ENCODE measurements around the gene ITM2C. TPM values are rescaled to one million over a fixed set of nuclear protein-coding genes. Genes with fewer than 3 reads are reported as not detected.

ITM2C gene
- total and polyA plus RNA-seq, 9 of the 15 experiments (the other 6 are each of a cell fraction or from before 2014, with no cell fraction given) = 0.49 to 58.8 (median 21.5) TPM

DNA sequence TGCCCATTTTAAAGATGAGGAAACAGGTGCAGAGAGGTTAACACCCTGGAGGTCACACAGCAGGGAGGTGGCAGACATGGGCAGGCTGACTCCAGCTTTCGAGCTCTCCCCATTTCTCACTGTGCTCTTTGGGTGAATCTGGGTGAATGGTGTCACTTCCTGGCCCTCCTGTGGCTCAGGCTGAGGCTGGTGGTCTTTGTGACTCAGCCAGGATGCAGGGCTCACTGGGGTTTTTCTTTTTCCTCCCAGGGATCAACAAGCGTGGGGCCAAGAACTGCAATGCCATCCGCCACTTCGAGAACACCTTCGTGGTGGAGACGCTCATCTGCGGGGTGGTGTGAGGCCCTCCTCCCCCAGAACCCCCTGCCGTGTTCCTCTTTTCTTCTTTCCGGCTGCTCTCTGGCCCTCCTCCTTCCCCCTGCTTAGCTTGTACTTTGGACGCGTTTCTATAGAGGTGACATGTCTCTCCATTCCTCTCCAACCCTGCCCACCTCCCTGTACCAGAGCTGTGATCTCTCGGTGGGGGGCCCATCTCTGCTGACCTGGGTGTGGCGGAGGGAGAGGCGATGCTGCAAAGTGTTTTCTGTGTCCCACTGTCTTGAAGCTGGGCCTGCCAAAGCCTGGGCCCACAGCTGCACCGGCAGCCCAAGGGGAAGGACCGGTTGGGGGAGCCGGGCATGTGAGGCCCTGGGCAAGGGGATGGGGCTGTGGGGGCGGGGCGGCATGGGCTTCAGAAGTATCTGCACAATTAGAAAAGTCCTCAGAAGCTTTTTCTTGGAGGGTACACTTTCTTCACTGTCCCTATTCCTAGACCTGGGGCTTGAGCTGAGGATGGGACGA is 13.2 kb downstream of the ITM2C start:
- H3K27ac ChIP-seq (ENCODE audit: extremely low read depth, low read depth, low read length) = no peak overlapping the region
- no peaks in the 10 kb centered on the region for H3K36me3 ChIP-seq (ENCODE audit: control insufficient read depth, insufficient read depth, low read length)
- H4K20me1 ChIP-seq (replicated peaks; ENCODE audit: control insufficient read depth, insufficient read depth, low read length) = no peaks in the 10 kb centered on the region
- no peak overlapping the region for H3K4me2 ChIP-seq (ENCODE audit: insufficient read depth, low read length)
- peaks cover 0 to 10% of the 10 kb centered on the region in 2 experiments; a peak in 3 of 5 replicates for H3K4me1 ChIP-seq (replicated peaks in 1 of 2; ENCODE audit: control insufficient read depth in 2 of 2, insufficient read depth in 2 of 2, low read length in 2 of 2)
- no peaks in the 10 kb centered on the region for H3K27me3 ChIP-seq (ENCODE audit: control insufficient read depth in 2 of 2, insufficient read depth in 2 of 2, low read length in 2 of 2)
- H3K79me2 ChIP-seq (ENCODE audit: control insufficient read depth, insufficient read depth, low read length) = no peaks in the 10 kb centered on the region
- ChIA-PET CTCF (ENCODE audit: low intra/inter-chr PET ratio) (no interaction called here), POLR2A (interaction anchor here (0.8 to 1.7 kb wide), 3 partner anchors 8 to 54 kb away, joined by 3 to 4 read pairs (median 4); no protein-coding TSS in a partner anchor)
- intact Hi-C loops (cut with micrococcal nuclease) = no loop called here
- no peak overlapping the region for H2AFZ ChIP-seq (ENCODE audit: low read depth, low read length)
- in situ Hi-C loops (cut with MboI) = no loop called here
- BruUV-seq (replicated peaks) = no TSS peak
- no peak for ATAC-seq
- WGBS (ENCODE audit: insufficient coverage, low coverage, missing lambda C conversion rate) = 36% methylated on average over 9 of the region's 20 CpGs
- H3K4me3 ChIP-seq = no peak overlapping the region
- FAIRE-seq = no peak
- no peaks in the 10 kb centered on the region for H3K9me1 ChIP-seq (ENCODE audit: control insufficient read depth, insufficient read depth, low read length)
- TF ChIP-seq ZNF561 (CRISPR knock-in tag; conservative IDR thresholded peaks at IDR 0.05) (no peak), LARP7 (IDR thresholded peaks at IDR 0.05) (no peak), HCFC1 (IDR thresholded peaks at IDR 0.05; ENCODE audit: low read depth, low read length) (no peak), ESRRA (IDR thresholded peaks at IDR 0.05; ENCODE audit: borderline replicate concordance, low read depth) (peak; percentile 17; the same call in 1 of the 2 replicates)
- no peaks in the 10 kb centered on the region for H3K9me3 ChIP-seq (replicated peaks; ENCODE audit: control insufficient read depth, insufficient read depth, low read depth, low read length)
- no peak for DNase-seq (ENCODE audit: extremely low read depth in 1 of 4, low spot score in 3 of 4)
- H3K9ac ChIP-seq (ENCODE audit: insufficient read depth in 1 of 2, low read depth in 2 of 2, low read length in 2 of 2) = peak overlapping the region in 1 of 2 experiments; percentile 64; a peak in 2 of 4 replicates
